Neuronal stem cell (in vitro differentiated cells): Measurements from ENCODE around the gene NHS.

Source experiments
- DNase-seq: peaks from one replicate; pipeline ENCODE4 v3.0.0-alpha.2; 2013; ENCODE audit warnings: low spot score
- H2AFZ ChIP-seq: one replicate; pipeline ENCODE4 v1.6.1; 2013; ENCODE audit warnings: mild to moderate bottlenecking, low read length, inconsistent platforms
- H2AK5ac ChIP-seq: 2 replicates; pipeline ENCODE4 v1.6.1; 2013; ENCODE audit warnings: low read depth, mild to moderate bottlenecking, inconsistent platforms, low read length, moderate library complexity, mixed read lengths
- H2BK120ac ChIP-seq: 2 replicates; pipeline ENCODE4 v1.6.1; 2013; ENCODE audit warnings: low read depth, mild to moderate bottlenecking, inconsistent platforms, low read length, moderate library complexity, mixed read lengths
- H2BK12ac ChIP-seq: one replicate; pipeline ENCODE4 v1.6.1; 2013; ENCODE audit warnings: low read length, inconsistent platforms
- H2BK15ac ChIP-seq: 2 replicates; pipeline ENCODE4 v1.6.1; 2013; ENCODE audit warnings: mild to moderate bottlenecking, low read length, inconsistent platforms, mixed read lengths
- H2BK5ac ChIP-seq: one replicate; pipeline ENCODE4 v1.6.1; 2013; ENCODE audit warnings: inconsistent platforms, mild to moderate bottlenecking, low read length, moderate library complexity
- H3K14ac ChIP-seq: one replicate; pipeline ENCODE4 v1.6.1; 2013; ENCODE audit warnings: low read length, inconsistent platforms
- H3K18ac ChIP-seq: 2 replicates; pipeline ENCODE4 v1.6.1; 2013; ENCODE audit warnings: low read length, inconsistent platforms
- H3K23ac ChIP-seq: 2 replicates; pipeline ENCODE4 v1.6.1; 2013; ENCODE audit warnings: low read depth, mild to moderate bottlenecking, mixed read lengths, low read length, inconsistent platforms; ENCODE audit not compliant: poor library complexity
- H3K27ac ChIP-seq: replicated peaks from 3 replicates; pipeline ENCODE4 v1.5.1; 2013; ENCODE audit warnings: low read length, inconsistent platforms
- H3K27me3 ChIP-seq, 3 experiments: 2 replicates each; pipeline ENCODE4 v1.6.1; 2013; ENCODE audit warnings: low read length in 3 of 3, mild to moderate bottlenecking in 2 of 3, inconsistent platforms in 1 of 3, low read depth in 1 of 3, mixed read lengths in 1 of 3, moderate library complexity in 1 of 3; ENCODE audit not compliant: control insufficient read depth in 3 of 3, insufficient read depth in 3 of 3
- H3K36me3 ChIP-seq, 2 donors: replicated peaks in 1 of 2; 2 replicates each; pipeline ENCODE4 v1.6.1; 2013; ENCODE audit warnings: low read length in 2 of 2; ENCODE audit not compliant: control insufficient read depth in 2 of 2, insufficient read depth in 2 of 2
- H3K4ac ChIP-seq: 2 replicates; pipeline ENCODE4 v1.6.1; 2013; ENCODE audit warnings: inconsistent platforms, mild to moderate bottlenecking, low read length, moderate library complexity
- H3K4me1 ChIP-seq, 2 donors: 1 replicate in 1 of 2; 2 replicates in 1 of 2; pipeline ENCODE4 v1.6.1; 2013; ENCODE audit warnings: low read length in 2 of 2, low read depth in 1 of 2; ENCODE audit not compliant: control insufficient read depth in 2 of 2, insufficient read depth in 1 of 2
- H3K4me2 ChIP-seq: one replicate; pipeline ENCODE4 v1.6.1; 2013; ENCODE audit warnings: mild to moderate bottlenecking, low read length, inconsistent platforms; ENCODE audit not compliant: insufficient read depth, poor library complexity, severe bottlenecking
- H3K4me3 ChIP-seq, 2 donors: 2 replicates each; pipeline ENCODE4 v1.5.1; 2013; ENCODE audit warnings: low read length in 2 of 2, mild to moderate bottlenecking in 2 of 2, inconsistent platforms in 1 of 2, moderate library complexity in 1 of 2
- H3K79me1 ChIP-seq: one replicate; pipeline ENCODE4 v1.6.1; 2013; ENCODE audit warnings: low read depth, mild to moderate bottlenecking, inconsistent platforms, low read length, moderate library complexity
- H3K9ac ChIP-seq: one replicate; pipeline ENCODE4 v1.6.1; 2013; ENCODE audit warnings: mild to moderate bottlenecking, low read depth, low read length, inconsistent platforms; ENCODE audit not compliant: poor library complexity
- H3K9me3 ChIP-seq, 2 donors: replicated peaks in 1 of 2; 2 replicates each; pipeline versions ENCODE3 to v1.6.1; 2013; ENCODE audit warnings: low read length in 2 of 2, mild to moderate bottlenecking in 2 of 2, inconsistent platforms in 1 of 2, low read depth in 1 of 2, mixed read lengths in 1 of 2, moderate library complexity in 1 of 2; ENCODE audit not compliant: control insufficient read depth in 2 of 2, insufficient read depth in 1 of 2
- H4K8ac ChIP-seq: one replicate; pipeline ENCODE4 v1.6.1; 2013; ENCODE audit warnings: low read depth, mild to moderate bottlenecking, inconsistent platforms, low read length, moderate library complexity
- H4K91ac ChIP-seq: one replicate; pipeline ENCODE4 v1.6.1; 2013; ENCODE audit warnings: low read length, low read depth, mild to moderate bottlenecking, inconsistent platforms; ENCODE audit not compliant: poor library complexity
- WGBS, 2 donors: extraction: QIAGEN DNeasy Blood & Tissue Kit; methylation state at CpG; one replicate each; pipeline ENCODE4 v1.1.7; 2013; ENCODE audit warnings: missing lambda C conversion rate in 2 of 2, mixed read lengths in 1 of 2; ENCODE audit not compliant: insufficient read length in 2 of 2, insufficient replicate concordance in 1 of 2; ENCODE audit errors: extremely low coverage in 2 of 2; 5-methylcytosine and 5-hydroxymethylcytosine counted together

The NHS gene

DNA sequence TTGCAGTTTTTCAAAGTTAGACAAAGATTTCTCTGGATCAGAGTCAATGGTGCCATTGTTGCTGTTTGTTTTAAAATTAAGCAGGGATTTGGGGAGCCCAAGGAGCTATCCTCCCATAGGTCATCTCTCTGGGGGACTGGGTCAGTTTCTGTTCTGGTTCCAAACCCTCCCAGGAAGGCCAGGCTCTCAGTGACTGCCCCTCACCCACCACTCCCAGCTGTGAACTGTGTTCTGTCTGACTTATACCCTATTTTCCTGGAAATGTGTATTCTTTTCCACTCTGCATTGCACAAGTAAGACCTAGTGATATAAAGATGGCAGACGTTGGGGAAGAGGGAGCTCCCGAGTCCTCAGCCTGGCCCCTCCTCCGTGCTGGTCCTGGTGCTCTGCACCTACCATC, 65.8 kb downstream of the NHS start:
- H3K23ac ChIP-seq = no peak overlapping the region

DNA sequence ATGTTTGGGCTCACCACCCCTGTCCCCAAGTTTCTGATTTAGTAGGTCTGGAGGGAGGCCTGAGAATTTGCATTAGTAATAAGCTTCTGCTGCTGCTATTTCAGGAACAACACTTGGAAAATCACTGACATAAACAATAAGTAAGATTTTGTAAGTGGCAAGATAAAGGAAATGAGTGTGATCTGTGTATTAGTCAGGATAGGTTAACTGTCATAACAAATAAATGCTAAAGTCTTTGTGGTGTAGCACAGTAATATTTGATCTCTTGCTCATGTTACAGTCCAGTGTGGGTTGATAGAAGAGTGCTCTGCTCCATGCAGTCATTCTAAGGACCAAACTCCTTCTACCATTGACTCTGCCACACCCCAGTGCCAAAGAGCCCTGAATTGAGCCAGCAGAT, 67.0 kb downstream of the NHS start:
- no peak for DNase-seq
- H3K4ac ChIP-seq = no peak overlapping the region
- H2BK5ac ChIP-seq = no peak overlapping the region
- peaks cover 0 to 3% of the 10 kb centered on the region in 2 donors for H3K4me1 ChIP-seq
- H3K23ac ChIP-seq = no peak overlapping the region
- peaks cover 0 to 7% (median 0%) of the 10 kb centered on the region in 3 experiments for H3K27me3 ChIP-seq
- no peak overlapping the region for H3K18ac ChIP-seq
- no peak overlapping the region for H2AFZ ChIP-seq
- no peak overlapping the region for H3K14ac ChIP-seq
- H3K4me3 ChIP-seq = no peak overlapping the region
- no peaks in the 10 kb centered on the region for H3K9me3 ChIP-seq
- no peak overlapping the region for H2AK5ac ChIP-seq
- no peak overlapping the region for H2BK15ac ChIP-seq
- no peaks in the 10 kb centered on the region for H3K36me3 ChIP-seq
- H3K9ac ChIP-seq = no peak overlapping the region
- no peak overlapping the region for H4K91ac ChIP-seq
- H3K4me2 ChIP-seq = no peak overlapping the region
- no peak overlapping the region for H2BK12ac ChIP-seq
- no peak overlapping the region for H4K8ac ChIP-seq
- H3K79me1 ChIP-seq = no peaks in the 10 kb centered on the region
- no peak overlapping the region for H3K27ac ChIP-seq
- no peak overlapping the region for H2BK120ac ChIP-seq

More for the DNA sequence above, 65.8 kb downstream of the NHS start:
- Histone ChIP-seq H3K4me1 (peaks cover 2 to 5% of the 10 kb centered on the region in 2 donors), H3K18ac (no peak overlapping the region), H3K9me3 (no peaks in the 10 kb centered on the region), H2BK12ac (no peak overlapping the region), H3K79me1 (no peaks in the 10 kb centered on the region), H3K27me3 (peaks cover 0 to 3% (median 0%) of the 10 kb centered on the region in 3 experiments), H2BK120ac (no peak overlapping the region), H4K8ac (no peak overlapping the region), H2BK5ac (no peak overlapping the region), H3K14ac (no peak overlapping the region), H3K4me2 (no peak overlapping the region), H2AK5ac (no peak overlapping the region), H3K4me3 (no peak overlapping the region), H2BK15ac (no peak overlapping the region), H3K27ac (no peak overlapping the region), H2AFZ (no peak overlapping the region), H3K36me3 (no peaks in the 10 kb centered on the region), H3K4ac (no peak overlapping the region), H4K91ac (no peak overlapping the region), H3K9ac (no peak overlapping the region)
- no peak for DNase-seq
- WGBS, 2 donors = no CpG with 5 or more reads among the region's 3 CpGs

DNA sequence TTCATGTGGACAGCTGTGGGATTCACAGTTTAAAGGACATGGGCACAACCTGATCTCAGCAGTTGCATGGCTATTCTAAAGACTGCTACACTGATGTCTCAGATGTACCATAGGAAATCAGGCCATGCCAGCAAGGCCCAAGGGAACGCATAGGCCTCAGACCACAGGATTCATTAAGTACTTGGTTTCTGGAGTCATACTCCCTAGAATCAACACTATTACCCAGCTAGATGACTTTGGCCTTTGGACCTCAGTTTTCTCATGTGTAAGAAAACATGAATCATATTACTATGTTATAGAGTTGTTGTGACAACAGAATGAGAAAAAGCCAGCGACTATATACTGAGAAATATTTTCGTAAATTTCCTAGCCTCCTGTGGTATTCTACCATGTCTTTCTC, 67.9 kb downstream of the NHS start:
- Histone ChIP-seq H3K4ac (no peak overlapping the region), H3K9ac (no peak overlapping the region), H3K79me1 (no peaks in the 10 kb centered on the region), H3K4me1 (peaks cover 0 to 3% of the 10 kb centered on the region in 2 donors), H3K23ac (no peak overlapping the region), H2AK5ac (no peak overlapping the region), H4K91ac (no peak overlapping the region), H3K27ac (no peak overlapping the region), H3K27me3 (peaks cover 0 to 8% (median 0%) of the 10 kb centered on the region in 3 experiments), H2BK5ac (no peak overlapping the region), H3K9me3 (no peaks in the 10 kb centered on the region), H2BK120ac (no peak overlapping the region), H3K14ac (no peak overlapping the region), H3K4me3 (no peak overlapping the region), H2AFZ (no peak overlapping the region), H3K18ac (no peak overlapping the region), H3K36me3 (no peaks in the 10 kb centered on the region), H4K8ac (no peak overlapping the region), H3K4me2 (no peak overlapping the region), H2BK15ac (no peak overlapping the region), H2BK12ac (no peak overlapping the region)
- WGBS, 2 donors = no CpG with 5 or more reads among the region's 3 CpGs
- DNase-seq = no peak

- Histone ChIP-seq H3K14ac (no peak overlapping the region), H3K27me3 (peaks cover 0 to 8% (median 0%) of the 10 kb centered on the region in 3 experiments), H3K4me1 (peaks cover 0 to 3% of the 10 kb centered on the region in 2 donors), H3K4me2 (no peak overlapping the region), H2AFZ (no peak overlapping the region), H3K27ac (no peak overlapping the region), H3K9ac (no peak overlapping the region), H3K36me3 (no peaks in the 10 kb centered on the region), H3K79me1 (no peaks in the 10 kb centered on the region), H3K9me3 (no peaks in the 10 kb centered on the region), H4K91ac (no peak overlapping the region), H2AK5ac (no peak overlapping the region), H2BK15ac (no peak overlapping the region), H2BK12ac (no peak overlapping the region), H3K18ac (no peak overlapping the region), H2BK5ac (no peak overlapping the region), H3K23ac (no peak overlapping the region), H4K8ac (no peak overlapping the region), H3K4ac (no peak overlapping the region), H3K4me3 (no peak overlapping the region), H2BK120ac (no peak overlapping the region)
- DNase-seq = no peak
- no CpG with 5 or more reads among the region's 4 CpGs for WGBS, 2 donors
These were observed 68.6 kb downstream of the NHS start for GRCh38 chrX:17443556-17443955.
